Spinal cord (tissue), 10 donors: Measurements from ENCODE around the gene NDUFV2. TPM values are rescaled to one million over a fixed set of nuclear protein-coding genes. Genes with fewer than 3 reads are reported as not detected.

Experiments used
- DNase-seq, 6 donors: peaks; one replicate each; pipeline versions ENCODE4 v3.0.0 to v3.0.0-alpha.2; 2013 to 2015; ENCODE audit warnings: low spot score in 6 of 6, low read depth in 4 of 6
- H3K27ac ChIP-seq: one replicate; pipeline ENCODE4 v1.5.1; 2013; ENCODE audit warnings: low read depth, low read length, control low read depth
- H3K27me3 ChIP-seq: one replicate; pipeline ENCODE4 v1.6.1; 2013; ENCODE audit warnings: low read length; ENCODE audit not compliant: control insufficient read depth, insufficient read depth
- H3K36me3 ChIP-seq: one replicate; pipeline ENCODE4 v1.6.1; 2013; ENCODE audit warnings: low read length; ENCODE audit not compliant: control insufficient read depth, insufficient read depth
- H3K4me1 ChIP-seq: one replicate; pipeline ENCODE4 v1.6.1; 2013; ENCODE audit warnings: low read length; ENCODE audit not compliant: control insufficient read depth, insufficient read depth
- H3K4me3 ChIP-seq: one replicate; pipeline ENCODE4 v1.5.1; 2013; ENCODE audit warnings: low read depth, low read length, control low read depth
- H3K9me3 ChIP-seq: one replicate; pipeline ENCODE4 v1.6.1; 2013; ENCODE audit warnings: low read length; ENCODE audit not compliant: control insufficient read depth, insufficient read depth
- WGBS: methylation state at CpG from one replicate; pipeline ENCODE4 v1.1.5; 2013; ENCODE audit warnings: missing lambda C conversion rate; ENCODE audit not compliant: insufficient coverage; 5-methylcytosine and 5-hydroxymethylcytosine counted together
- polyA plus RNA-seq, 2 donors: library from polyadenylated mRNA; unstranded; fragments of 120-200 nt; gene quantifications; one replicate each; pipeline ENCODE4 v1.2.1, GENCODE V29; 2013; ENCODE audit not compliant: insufficient read length in 2 of 2
- total RNA-seq, 2 donors: library from RNA; depleted of rRNA in 1 of 2; stranded (reverse); fragments of 120-200 nt in 1 of 2; fragments of >200 nt in 1 of 2; gene quantifications; one replicate each; pipeline versions ENCODE4 v1.2.3 to v1.2.4, GENCODE V29; 2013 to 2014
- donor health status: healthy.

Gene NDUFV2
- total and polyA plus RNA-seq, 4 donors = 108 to 157 (median 137) TPM

- Histone ChIP-seq H3K9me3 (no peaks in the 10 kb centered on the region), H3K4me3 (no peak overlapping the region), H3K27me3 (no peaks in the 10 kb centered on the region), H3K4me1 (no peaks in the 10 kb centered on the region), H3K27ac (no peak overlapping the region), H3K36me3 (no peaks in the 10 kb centered on the region)
- 80% methylated on average over 4 of the region's 6 CpGs for WGBS
- no peak for DNase-seq
Observed at GRCh38 chr18:9177031-9177430, 74.5 kb downstream of the NDUFV2 start.

- Histone ChIP-seq H3K4me1 (no peaks in the 10 kb centered on the region), H3K9me3 (no peaks in the 10 kb centered on the region), H3K4me3 (no peak overlapping the region), H3K27ac (no peak overlapping the region), H3K27me3 (no peaks in the 10 kb centered on the region), H3K36me3 (no peaks in the 10 kb centered on the region)
- no CpG with 5 or more reads among the region's 4 CpGs for WGBS
- DNase-seq = no peak
Observed at GRCh38 chr18:9177466-9177865, 75.0 kb downstream of the NDUFV2 start.

- no peaks in the 10 kb centered on the region for H3K27me3 ChIP-seq
- WGBS = no CpG with 5 or more reads among the region's 1 CpG
- H3K27ac ChIP-seq = no peak overlapping the region
- no peak for DNase-seq
- H3K9me3 ChIP-seq = no peaks in the 10 kb centered on the region
- H3K4me1 ChIP-seq = no peaks in the 10 kb centered on the region
- H3K4me3 ChIP-seq = no peak overlapping the region
- no peaks in the 10 kb centered on the region for H3K36me3 ChIP-seq
Observed at GRCh38 chr18:9178557-9178956, 76.1 kb downstream of the NDUFV2 start.

GRCh38 chr18:9181275-9181674 lies 78.8 kb downstream of the NDUFV2 start:
- Histone ChIP-seq H3K27ac (no peak overlapping the region), H3K4me3 (no peak overlapping the region), H3K9me3 (no peaks in the 10 kb centered on the region), H3K27me3 (no peaks in the 10 kb centered on the region), H3K4me1 (no peaks in the 10 kb centered on the region), H3K36me3 (peaks cover 3% of the 10 kb centered on the region)
- DNase-seq = no peak
- no CpG with 5 or more reads among the region's 3 CpGs for WGBS

GRCh38 chr18:9182852-9183399 lies 80.4 kb downstream of the NDUFV2 start:
- no peaks in the 10 kb centered on the region for H3K9me3 ChIP-seq
- WGBS = no CpG with 5 or more reads among the region's 5 CpGs
- H3K4me1 ChIP-seq = no peaks in the 10 kb centered on the region
- no peak overlapping the region for H3K27ac ChIP-seq
- DNase-seq = no peak
- H3K27me3 ChIP-seq = no peaks in the 10 kb centered on the region
- peaks cover 9% of the 10 kb centered on the region for H3K36me3 ChIP-seq
- H3K4me3 ChIP-seq = no peak overlapping the region

Other genes with a start within 250 kb of the NDUFV2 start
- gene ANKRD12, start 34.1 kb downstream of the NDUFV2 start, total RNA-seq = 10 to 100 TPM; 73.0 to 97.1 TPM
- gene ANKRD12, start 34.1 kb downstream of the NDUFV2 start, polyA plus RNA-seq = 10 to 100 TPM; 23.8 to 36.5 TPM
- gene TWSG1, start 232.1 kb downstream of the NDUFV2 start, total RNA-seq = 10 to 100 TPM; 46.8 to 73.6 TPM
- gene TWSG1, start 232.1 kb downstream of the NDUFV2 start, polyA plus RNA-seq = 10 to 100 TPM; 32.5 to 33.1 TPM